ENCODE results near the gene OR52I1. TPM values are rescaled to one million over a fixed set of nuclear protein-coding genes. Genes with fewer than 3 reads are reported as not detected.

The OR52I1 gene
- total RNA-seq, 3 donors from 2014 or later (not counting 1 experiment from before 2014, with no cell fraction given) = not detected

DNA sequence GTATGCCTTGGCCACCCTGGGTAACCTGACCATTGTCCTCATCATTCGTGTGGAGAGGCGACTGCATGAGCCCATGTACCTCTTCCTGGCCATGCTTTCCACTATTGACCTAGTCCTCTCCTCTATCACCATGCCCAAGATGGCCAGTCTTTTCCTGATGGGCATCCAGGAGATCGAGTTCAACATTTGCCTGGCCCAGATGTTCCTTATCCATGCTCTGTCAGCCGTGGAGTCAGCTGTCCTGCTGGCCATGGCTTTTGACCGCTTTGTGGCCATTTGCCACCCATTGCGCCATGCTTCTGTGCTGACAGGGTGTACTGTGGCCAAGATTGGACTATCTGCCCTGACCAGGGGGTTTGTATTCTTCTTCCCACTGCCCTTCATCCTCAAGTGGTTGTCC is 46.1 kb downstream of the OR52I1 start:
- peaks cover 6% of the 10 kb centered on the region for H3K4me1 ChIP-seq (ENCODE audit: control insufficient read depth, insufficient read depth, low read length)
- H3K4me3 ChIP-seq (ENCODE audit: low read length) = no peak overlapping the region
- ATAC-seq (no peak), DNase-seq (no peak)
- H3K27ac Mint-ChIP-seq = no peak overlapping the region
- H3K9me3 ChIP-seq (ENCODE audit: control insufficient read depth, insufficient read depth, low read length) = no peaks in the 10 kb centered on the region
- intact Hi-C loops (cut with micrococcal nuclease) = no loop called here
- H3K27me3 Mint-ChIP-seq (ENCODE audit: low read depth in 2 of 2) = peaks cover 9 to 11% of the 10 kb centered on the region in 2 donors
- H3K9me3 Mint-ChIP-seq = no peaks in the 10 kb centered on the region
- H3K36me3 ChIP-seq (ENCODE audit: control insufficient read depth, insufficient read depth, low read length) = no peaks in the 10 kb centered on the region
- no peak overlapping the region for H3K27ac ChIP-seq (ENCODE audit: low read length)
- H3K36me3 Mint-ChIP-seq = no peaks in the 10 kb centered on the region
- H3K27me3 ChIP-seq (ENCODE audit: control insufficient read depth, insufficient read depth, low read length) = no peaks in the 10 kb centered on the region
- TF ChIP-seq, protein P1, sequence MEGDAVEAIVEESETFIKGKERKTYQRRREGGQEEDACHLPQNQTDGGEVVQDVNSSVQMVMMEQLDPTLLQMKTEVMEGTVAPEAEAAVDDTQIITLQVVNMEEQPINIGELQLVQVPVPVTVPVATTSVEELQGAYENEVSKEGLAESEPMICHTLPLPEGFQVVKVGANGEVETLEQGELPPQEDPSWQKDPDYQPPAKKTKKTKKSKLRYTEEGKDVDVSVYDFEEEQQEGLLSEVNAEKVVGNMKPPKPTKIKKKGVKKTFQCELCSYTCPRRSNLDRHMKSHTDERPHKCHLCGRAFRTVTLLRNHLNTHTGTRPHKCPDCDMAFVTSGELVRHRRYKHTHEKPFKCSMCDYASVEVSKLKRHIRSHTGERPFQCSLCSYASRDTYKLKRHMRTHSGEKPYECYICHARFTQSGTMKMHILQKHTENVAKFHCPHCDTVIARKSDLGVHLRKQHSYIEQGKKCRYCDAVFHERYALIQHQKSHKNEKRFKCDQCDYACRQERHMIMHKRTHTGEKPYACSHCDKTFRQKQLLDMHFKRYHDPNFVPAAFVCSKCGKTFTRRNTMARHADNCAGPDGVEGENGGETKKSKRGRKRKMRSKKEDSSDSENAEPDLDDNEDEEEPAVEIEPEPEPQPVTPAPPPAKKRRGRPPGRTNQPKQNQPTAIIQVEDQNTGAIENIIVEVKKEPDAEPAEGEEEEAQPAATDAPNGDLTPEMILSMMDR (IDR thresholded peaks at IDR 0.05) = no peak
- WGBS (ENCODE audit: insufficient coverage) = 82% methylated on average over 6 of the region's 6 CpGs
- H3K4me1 Mint-ChIP-seq = no peaks in the 10 kb centered on the region
- no peak overlapping the region for H3K4me3 Mint-ChIP-seq

DNA sequence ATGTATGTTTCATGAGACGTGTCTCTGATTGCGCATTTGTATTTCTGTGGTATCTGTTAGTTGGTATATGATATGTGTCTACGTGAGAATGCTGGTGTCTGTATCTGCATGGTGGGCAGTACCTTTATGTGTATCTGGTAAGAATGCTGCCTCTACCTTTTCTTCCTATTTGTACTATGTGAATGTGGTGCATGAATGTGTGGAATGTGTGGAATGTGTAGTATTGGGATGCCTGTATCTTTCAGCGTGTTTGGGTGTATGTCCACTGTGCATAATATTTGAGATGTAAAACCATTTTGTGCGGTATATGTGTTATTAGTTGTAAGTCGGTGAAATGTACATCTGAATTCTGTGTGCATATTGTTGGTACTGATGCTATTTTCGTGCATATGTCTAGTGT is 47.7 kb downstream of the OR52I1 start:
- no peaks in the 10 kb centered on the region for H3K36me3 Mint-ChIP-seq
- Histone ChIP-seq H3K4me1 (ENCODE audit: control insufficient read depth, insufficient read depth, low read length) (peaks cover 6% of the 10 kb centered on the region), H3K9me3 (ENCODE audit: control insufficient read depth, insufficient read depth, low read length) (no peaks in the 10 kb centered on the region), H3K36me3 (ENCODE audit: control insufficient read depth, insufficient read depth, low read length) (no peaks in the 10 kb centered on the region), H3K4me3 (ENCODE audit: low read length) (no peak overlapping the region), H3K27me3 (ENCODE audit: control insufficient read depth, insufficient read depth, low read length) (no peaks in the 10 kb centered on the region), H3K27ac (ENCODE audit: low read length) (no peak overlapping the region)
- H3K9me3 Mint-ChIP-seq = no peaks in the 10 kb centered on the region
- no peak for ATAC-seq
- TF ChIP-seq, protein P1 (IDR thresholded peaks at IDR 0.05) = no peak
- intact Hi-C loops (cut with micrococcal nuclease) = no loop called here
- no peaks in the 10 kb centered on the region for H3K4me1 Mint-ChIP-seq
- WGBS (ENCODE audit: insufficient coverage) = 91% methylated on average over 7 of the region's 7 CpGs
- no peak overlapping the region for H3K4me3 Mint-ChIP-seq
- DNase-seq = no peak
- H3K27me3 Mint-ChIP-seq (ENCODE audit: low read depth in 2 of 2) = peaks cover 11 to 17% of the 10 kb centered on the region in 2 donors
- H3K27ac Mint-ChIP-seq = no peak overlapping the region

DNA sequence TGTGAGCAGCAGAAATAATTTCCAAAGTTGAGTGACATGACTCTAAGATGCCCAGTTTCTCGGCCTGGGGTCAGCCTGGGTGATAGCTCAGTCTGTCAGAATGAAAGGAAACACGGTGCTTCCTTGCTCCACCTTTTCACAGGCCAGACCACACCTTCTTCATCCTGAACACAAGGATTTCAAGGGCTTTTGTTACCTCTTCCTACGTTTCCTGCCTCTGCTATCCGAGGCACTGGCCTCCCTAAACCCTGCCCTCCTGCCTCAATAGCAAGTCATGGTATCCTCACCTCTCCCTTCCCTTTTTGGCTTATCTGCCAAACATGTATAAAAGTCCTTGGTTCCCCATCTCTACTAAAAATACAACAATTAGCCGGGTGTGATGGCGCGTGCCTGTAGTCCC is 48.2 kb downstream of the OR52I1 start:
- TF ChIP-seq, protein P1 (IDR thresholded peaks at IDR 0.05) = no peak
- Histone ChIP-seq H3K27ac (ENCODE audit: low read length) (no peak overlapping the region), H3K27me3 (ENCODE audit: control insufficient read depth, insufficient read depth, low read length) (no peaks in the 10 kb centered on the region), H3K9me3 (ENCODE audit: control insufficient read depth, insufficient read depth, low read length) (no peaks in the 10 kb centered on the region), H3K36me3 (ENCODE audit: control insufficient read depth, insufficient read depth, low read length) (no peaks in the 10 kb centered on the region), H3K4me1 (ENCODE audit: control insufficient read depth, insufficient read depth, low read length) (peaks cover 2% of the 10 kb centered on the region), H3K4me3 (ENCODE audit: low read length) (no peak overlapping the region)
- Mint-ChIP-seq H3K9me3 (no peaks in the 10 kb centered on the region), H3K36me3 (no peaks in the 10 kb centered on the region), H3K27me3 (ENCODE audit: low read depth in 2 of 2) (peaks cover 11 to 17% of the 10 kb centered on the region in 2 donors), H3K4me3 (no peak overlapping the region), H3K27ac (no peak overlapping the region), H3K4me1 (no peaks in the 10 kb centered on the region)
- no peak for ATAC-seq
- 85% methylated on average over 7 of the region's 7 CpGs for WGBS (ENCODE audit: insufficient coverage)
- DNase-seq = no peak
- intact Hi-C loops (cut with micrococcal nuclease) = no loop called here

DNA sequence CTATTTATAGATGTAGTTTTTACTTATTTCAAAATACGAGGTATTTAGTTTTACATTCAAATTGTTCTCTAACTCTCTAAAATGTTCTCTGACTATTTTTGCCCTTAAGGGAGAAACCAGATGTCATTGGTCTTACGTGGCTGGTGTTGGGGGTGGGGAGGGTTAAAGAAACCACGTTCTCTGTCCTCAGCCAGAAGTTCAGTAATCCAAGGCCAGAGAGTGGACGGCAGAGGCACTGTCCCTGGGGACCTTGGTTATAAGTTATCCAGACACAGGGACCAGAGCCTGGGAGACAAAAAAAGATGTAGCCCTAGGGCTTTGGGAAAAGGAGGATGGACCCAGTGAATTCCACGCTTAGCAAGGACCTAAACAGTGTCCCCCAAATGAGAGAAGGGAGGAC is 49.2 kb downstream of the OR52I1 start:
- no peaks in the 10 kb centered on the region for H3K36me3 ChIP-seq (ENCODE audit: control insufficient read depth, insufficient read depth, low read length)
- no peak for DNase-seq
- no peaks in the 10 kb centered on the region for H3K27me3 ChIP-seq (ENCODE audit: control insufficient read depth, insufficient read depth, low read length)
- ATAC-seq = no peak
- intact Hi-C loops (cut with micrococcal nuclease) = no loop called here
- Mint-ChIP-seq H3K27ac (no peak overlapping the region), H3K4me3 (no peak overlapping the region), H3K9me3 (no peaks in the 10 kb centered on the region), H3K4me1 (no peaks in the 10 kb centered on the region), H3K36me3 (no peaks in the 10 kb centered on the region), H3K27me3 (ENCODE audit: low read depth in 2 of 2) (peaks cover 13 to 17% of the 10 kb centered on the region in 2 donors)
- no peaks in the 10 kb centered on the region for H3K9me3 ChIP-seq (ENCODE audit: control insufficient read depth, insufficient read depth, low read length)
- H3K4me1 ChIP-seq (ENCODE audit: control insufficient read depth, insufficient read depth, low read length) = no peaks in the 10 kb centered on the region
- TF ChIP-seq, protein P1 (IDR thresholded peaks at IDR 0.05) = no peak
- WGBS (ENCODE audit: insufficient coverage) = 40% methylated on average over 4 of the region's 5 CpGs
- H3K4me3 ChIP-seq (ENCODE audit: low read length) = no peak overlapping the region
- H3K27ac ChIP-seq (ENCODE audit: low read length) = no peak overlapping the region
